Measurements from ENCODE around the gene SUGCT. TPM values are rescaled to one million over a fixed set of nuclear protein-coding genes. Genes with fewer than 3 reads are reported as not detected.
"Not testable (repeated sequence)": the region's sequence is repeated elsewhere in the genome, so short reads cannot be mapped to it uniquely, and the experiment has no call there.

The SUGCT gene
- total RNA-seq, 2 donors from 2014 or later: 10.3 to 18.6 TPM

GRCh38 chr7:40177071-40177470 lies 42.3 kb downstream of the SUGCT start:
- ATAC-seq (no peak), DNase-seq (no peak)
- intact Hi-C loops (cut with DNase I, micrococcal nuclease): no loop called here

- ATAC-seq (peak; percentile 69), DNase-seq (no peak)
- intact Hi-C loops (cut with DNase I, micrococcal nuclease): no loop called here
These were observed 47.6 kb downstream of the SUGCT start for GRCh38 chr7:40182452-40182851.

DNA sequence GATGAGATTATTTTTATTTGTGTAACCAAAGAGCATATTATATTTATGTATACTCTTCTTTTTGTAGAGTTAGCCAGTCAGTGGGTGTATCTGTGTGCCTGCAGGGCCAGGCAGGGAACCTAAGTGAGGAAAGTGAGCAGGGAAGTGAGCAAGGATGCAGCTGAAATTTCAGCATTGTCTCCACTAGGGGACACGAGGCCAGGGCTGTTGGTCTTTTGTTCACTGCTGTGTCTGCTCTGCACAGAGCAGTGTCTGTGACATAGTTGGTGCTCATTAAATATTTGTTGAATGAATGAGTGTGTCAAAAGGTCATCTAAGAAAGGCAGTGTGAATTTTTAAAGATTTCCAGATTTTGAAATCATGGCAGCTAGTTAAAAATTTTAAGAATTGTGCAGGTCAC lies 51.8 kb downstream of the SUGCT start:
- DNase-seq (no peak), ATAC-seq (no peak)
- intact Hi-C loops (cut with DNase I, micrococcal nuclease): no loop called here

- intact Hi-C loops (cut with DNase I, micrococcal nuclease): no loop called here
- no peak for DNase-seq
- ATAC-seq: no peak
These were observed 57.2 kb downstream of the SUGCT start for GRCh38 chr7:40192036-40192435.

DNA sequence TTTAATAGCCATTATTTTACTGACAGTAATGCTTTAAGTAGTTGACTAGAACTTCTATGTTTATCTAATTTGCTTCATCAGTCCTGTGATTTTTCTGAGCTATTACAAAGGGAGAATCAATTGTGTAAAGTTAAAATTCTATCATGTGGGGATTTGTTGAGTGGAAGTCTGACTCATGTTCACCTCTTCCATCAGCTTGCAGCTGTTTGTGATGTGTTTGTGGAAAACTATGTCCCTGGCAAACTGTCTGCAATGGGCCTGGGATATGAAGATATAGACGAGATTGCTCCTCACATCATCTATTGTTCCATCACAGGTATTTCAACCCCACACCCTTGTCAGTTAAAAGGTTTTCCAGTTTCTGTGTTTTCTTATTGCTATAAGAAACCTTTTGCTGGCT lies 59.9 kb downstream of the SUGCT start:
- DNase-seq (no peak), ATAC-seq (no peak)
- intact Hi-C loops (cut with DNase I, micrococcal nuclease): no loop called here

DNA sequence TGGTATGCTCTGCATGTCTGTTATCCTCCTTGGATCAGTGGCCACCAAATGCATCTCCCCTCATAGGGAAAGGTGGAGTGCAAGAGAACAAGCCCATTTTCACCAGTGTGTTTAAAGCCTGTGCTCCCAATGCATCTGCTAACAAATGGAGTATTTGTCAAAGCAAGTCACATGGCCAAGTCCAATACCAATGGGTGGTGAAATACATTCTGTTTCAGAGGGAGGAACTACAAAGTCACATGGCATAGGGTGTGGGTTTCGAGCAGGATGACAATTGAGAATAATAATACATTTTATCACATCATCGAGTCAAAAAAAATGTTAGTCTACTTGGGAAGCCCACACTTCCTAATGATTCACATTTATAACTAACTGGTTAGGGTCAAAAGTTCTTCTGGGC lies 62.7 kb downstream of the SUGCT start:
- no peak for ATAC-seq

GRCh38 chr7:40199076-40199802 lies 64.4 kb downstream of the SUGCT start:
- ATAC-seq (no peak), DNase-seq (no peak)
- intact Hi-C loops (cut with DNase I, micrococcal nuclease): no loop called here

More for the DNA sequence above, 62.7 kb downstream of the SUGCT start:
- intact Hi-C loops (cut with DNase I, micrococcal nuclease): no loop called here
- no peak for DNase-seq

DNA sequence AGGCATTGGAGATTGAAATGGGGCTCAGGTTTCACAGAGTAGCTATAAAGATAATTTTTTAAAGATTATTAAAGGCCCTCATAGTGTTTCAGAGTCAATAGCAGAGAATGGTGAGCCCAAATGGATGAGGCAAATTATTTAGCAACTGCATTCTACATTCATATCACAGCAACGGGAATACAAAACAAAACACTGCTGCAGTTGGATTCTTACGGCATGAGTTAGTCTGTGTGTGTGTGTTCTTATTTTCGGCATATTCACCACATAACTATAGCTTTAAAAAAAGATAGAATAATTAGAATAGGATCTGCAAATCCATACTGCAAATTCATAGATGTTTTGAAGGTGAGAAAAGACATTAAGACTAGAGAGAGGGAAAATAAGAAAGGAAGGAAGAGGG lies 66.0 kb downstream of the SUGCT start:
- ATAC-seq (no peak), DNase-seq (no peak)
- intact Hi-C loops (cut with DNase I, micrococcal nuclease): no loop called here

GRCh38 chr7:40202851-40203250 lies 68.0 kb downstream of the SUGCT start:
- no peak for DNase-seq
- intact Hi-C loops (cut with DNase I, micrococcal nuclease): no loop called here
- ATAC-seq: no peak

DNA sequence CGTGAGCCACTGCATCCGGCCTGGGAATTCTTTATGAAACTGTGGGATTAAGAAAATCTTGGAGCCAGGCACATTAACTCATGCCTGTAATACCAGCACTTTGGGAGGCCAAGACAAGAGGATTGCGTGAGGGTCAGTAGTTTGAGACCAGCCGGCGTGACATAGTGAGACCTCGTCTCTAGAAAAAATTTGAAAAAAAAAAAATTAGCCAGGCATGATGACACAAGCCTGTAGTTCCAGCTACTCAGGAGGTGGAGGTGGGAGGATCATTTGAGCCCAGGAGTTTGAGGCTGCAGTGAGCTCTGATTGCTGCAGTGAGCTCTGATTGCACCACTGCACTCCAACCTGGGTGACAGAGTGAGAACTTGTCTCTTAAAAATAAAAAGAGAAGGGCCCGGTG lies 69.8 kb downstream of the SUGCT start:
- DNase-seq (no peak), ATAC-seq (no peak)
- intact Hi-C loops (cut with DNase I, micrococcal nuclease): no loop called here

DNA sequence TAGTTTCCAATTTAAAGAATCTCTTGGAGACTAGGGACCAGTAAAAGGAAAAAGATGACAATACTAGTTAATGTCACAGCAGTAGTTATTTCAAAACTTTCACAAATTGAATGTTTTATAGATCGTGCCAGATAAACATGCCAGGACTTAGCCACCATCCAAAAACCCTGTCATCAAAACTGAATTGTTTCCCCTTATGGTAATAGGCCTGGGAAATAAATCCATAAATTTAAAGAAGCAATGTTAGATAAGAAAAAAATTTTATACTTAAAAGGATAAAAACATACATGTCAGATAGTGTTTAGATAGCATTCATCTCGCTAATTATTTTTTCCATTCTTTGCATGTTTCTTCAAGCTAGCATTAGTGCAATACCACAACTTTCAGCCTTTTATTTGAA lies 71.2 kb downstream of the SUGCT start:
- intact Hi-C loops (cut with DNase I, micrococcal nuclease): no loop called here
- ATAC-seq (no peak), DNase-seq (no peak)

DNA sequence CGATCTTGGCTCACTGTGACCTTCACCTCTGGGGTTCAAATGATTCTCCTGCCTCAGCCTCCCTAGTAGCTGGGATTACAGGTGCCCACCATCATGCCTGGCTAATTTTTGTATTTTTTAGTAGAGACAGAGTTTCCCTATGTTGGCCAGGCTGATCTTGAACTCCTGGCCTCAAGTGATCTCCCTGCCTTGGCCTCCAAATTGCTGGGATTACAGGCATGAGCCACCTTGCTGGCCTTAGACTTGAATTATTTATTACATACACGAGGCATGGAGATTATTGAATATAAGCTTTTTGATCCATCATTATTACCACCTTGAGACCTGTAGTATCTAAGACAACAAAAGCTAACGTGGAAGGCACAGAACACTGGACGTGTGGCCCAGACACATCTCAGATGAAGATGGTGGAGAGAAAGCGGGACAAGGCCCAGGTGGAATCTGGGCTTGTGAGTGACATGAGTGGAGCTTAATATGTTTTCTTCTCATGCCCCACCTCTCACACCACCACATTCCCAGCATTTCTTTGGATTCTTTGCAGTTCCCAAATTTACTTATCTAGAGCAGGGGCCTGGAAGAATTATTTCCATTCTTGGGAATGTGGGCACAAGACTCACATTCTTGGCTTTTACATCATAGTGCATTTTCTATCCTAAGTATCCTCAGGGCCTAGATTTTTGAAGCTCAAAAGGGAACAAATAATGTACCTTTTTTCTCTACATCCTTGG lies 76.6 kb downstream of the SUGCT start:
- ATAC-seq (no peak), DNase-seq (no peak)
- intact Hi-C loops (cut with DNase I, micrococcal nuclease): no loop called here

DNA sequence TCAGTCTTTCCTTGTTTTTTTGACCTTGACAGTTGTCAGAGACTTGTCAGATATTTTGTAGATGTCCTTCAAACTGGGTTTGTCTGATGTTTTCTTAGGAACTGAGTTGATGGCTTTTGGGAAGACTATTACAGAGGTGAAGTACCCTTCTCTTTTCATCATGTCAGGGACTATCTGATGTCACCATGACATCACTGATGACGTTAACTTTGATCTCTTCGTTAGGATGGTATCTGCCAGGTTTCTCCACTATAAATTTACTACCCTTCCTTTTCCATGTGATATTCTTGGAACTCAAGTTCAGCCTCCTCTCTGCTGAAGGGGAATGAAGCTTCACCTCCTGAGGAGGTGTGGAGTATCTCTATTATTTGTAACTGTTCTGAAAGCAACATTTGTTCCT lies 78.5 kb downstream of the SUGCT start:
- no peak for DNase-seq

GRCh38 chr7:40213856-40214255 lies 79.1 kb downstream of the SUGCT start:
- intact Hi-C loops (cut with DNase I, micrococcal nuclease): no loop called here
- ATAC-seq (no peak), DNase-seq (no peak)

More for the DNA sequence above, 78.5 kb downstream of the SUGCT start:
- intact Hi-C loops (cut with DNase I, micrococcal nuclease): no loop called here
- ATAC-seq: no peak

GRCh38 chr7:40218612-40219011 lies 83.8 kb downstream of the SUGCT start:
- DNase-seq; intact Hi-C loops (cut with DNase I, micrococcal nuclease); ATAC-seq: not testable (repeated sequence)

DNA sequence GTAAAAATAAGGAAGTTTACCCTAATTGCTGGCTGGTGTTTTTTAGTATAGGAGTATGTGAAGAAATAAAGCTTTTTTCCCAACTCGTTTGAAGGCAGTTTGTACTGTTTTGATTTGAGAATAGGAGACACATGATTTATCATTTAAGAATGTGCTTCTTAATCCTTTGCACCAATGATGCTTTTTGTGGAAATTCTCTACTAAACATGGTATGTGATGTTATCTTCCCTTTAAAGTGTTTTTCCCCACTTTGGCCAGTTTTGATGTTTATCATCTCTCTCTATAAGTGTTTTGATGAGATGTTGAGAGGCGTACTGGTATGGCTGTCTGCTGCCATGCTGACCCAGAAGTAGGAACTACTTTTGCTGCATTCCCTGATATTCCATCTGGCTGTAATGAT lies 85.1 kb downstream of the SUGCT start:
- intact Hi-C loops (cut with DNase I, micrococcal nuclease): no loop called here
- ATAC-seq: no peak

DNA sequence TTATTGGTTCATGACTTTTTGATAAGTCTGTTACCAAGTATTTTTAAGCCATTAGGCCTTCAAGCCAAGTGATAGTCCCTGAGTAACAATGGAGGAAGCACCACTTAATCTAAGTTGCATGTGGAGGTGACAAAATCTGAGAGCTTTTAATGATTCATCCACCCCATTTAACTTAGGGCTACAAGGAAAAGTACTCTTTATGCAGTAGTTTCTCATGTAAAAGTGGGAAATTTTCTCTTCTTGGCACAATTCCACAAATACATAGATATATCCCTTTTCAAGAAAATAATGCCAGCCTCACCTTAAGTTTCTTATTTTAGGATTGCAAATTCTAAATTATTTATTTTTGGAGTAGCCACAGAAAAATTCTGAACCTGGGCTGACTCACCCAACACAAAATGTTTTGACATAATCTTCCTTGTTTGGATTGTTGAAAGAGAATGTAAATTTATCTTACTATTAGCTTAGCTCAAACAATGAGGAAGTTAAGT lies 85.7 kb downstream of the SUGCT start:
- DNase-seq (no peak), ATAC-seq (no peak)
- intact Hi-C loops (cut with DNase I, micrococcal nuclease): no loop called here

More for the DNA sequence above, 85.1 kb downstream of the SUGCT start:
- no peak for DNase-seq

GRCh38 chr7:40221836-40222235 lies 87.0 kb downstream of the SUGCT start:
- ATAC-seq: no peak
- DNase-seq: no peak
- intact Hi-C loops (cut with DNase I, micrococcal nuclease): no loop called here

- ATAC-seq: no peak
- no peak for DNase-seq
These were observed 88.8 kb downstream of the SUGCT start for GRCh38 chr7:40223451-40224127.

DNA sequence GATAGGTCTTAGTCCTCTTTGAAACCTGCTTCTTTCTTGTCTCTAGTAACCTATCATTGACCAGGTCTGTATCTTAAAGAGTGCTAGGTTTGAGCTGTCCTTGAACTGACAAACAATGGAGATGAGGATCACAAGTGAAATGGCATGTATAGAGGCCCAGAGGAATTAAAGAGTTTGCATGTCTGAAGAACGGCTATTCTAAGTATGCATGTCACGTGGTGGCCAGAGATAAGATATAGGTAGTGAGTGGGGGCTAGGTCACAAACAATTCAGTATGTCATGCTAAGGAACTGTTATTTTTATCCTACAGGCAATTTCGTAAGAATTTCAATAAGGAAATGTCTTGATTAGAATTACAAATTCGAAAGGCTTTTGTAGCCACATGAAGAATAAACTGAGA lies 95.3 kb downstream of the SUGCT start:
- ATAC-seq (no peak), DNase-seq (no peak)
- intact Hi-C loops (cut with DNase I, micrococcal nuclease): no loop called here

More at GRCh38 chr7:40223451-40224127, 88.8 kb downstream of the SUGCT start:
- intact Hi-C loops (cut with DNase I, micrococcal nuclease): no loop called here

Data from left colon (tissue), 2 donors.